Adrenal gland (tissue), 12 donors: ENCODE measurements around the gene PMEPA1. TPM values are rescaled to one million over a fixed set of nuclear protein-coding genes. Genes with fewer than 3 reads are reported as not detected.

Source experiments
- DNase-seq, 7 donors: peaks; one replicate each; pipeline ENCODE4 v3.0.0-alpha.2; 2019 to 2020
- H3K27ac ChIP-seq, 5 donors: fragments of 200-600 bp; sonication (generic) in 4 of 5; 1 replicate in 3 of 5; 2 replicates in 2 of 5; pipeline versions ENCODE4 v1.5.1 to v1.8.0; 2016 to 2020; ENCODE audit warnings: mild to moderate bottlenecking in 1 of 5
- H3K27me3 ChIP-seq: fragments of 200-600 bp; 2 replicates; pipeline ENCODE4 v1.8.0; 2021
- H3K36me3 ChIP-seq, 2 donors: fragments of 200-600 bp; replicated peaks in 1 of 2; 1 replicate in 1 of 2; 2 replicates in 1 of 2; pipeline versions ENCODE4 v1.5.1 to v1.8.0; 2018 to 2022
- H3K4me1 ChIP-seq, 2 donors: fragments of 200-600 bp; replicated peaks in 1 of 2; 1 replicate in 1 of 2; 2 replicates in 1 of 2; pipeline versions ENCODE4 v1.5.1 to v1.8.0; 2018 to 2021
- H3K4me3 ChIP-seq, 4 donors: fragments of 200-600 bp; sonication (generic) in 3 of 4; one replicate each; pipeline ENCODE4 v1.5.1; 2016 to 2018
- H3K9me3 ChIP-seq, 3 donors: fragments of 200-600 bp; sonication (generic) in 1 of 3; replicated peaks in 1 of 3; 1 replicate in 2 of 3; 2 replicates in 1 of 3; pipeline versions ENCODE4 v1.5.1 to v1.8.0; 2016 to 2021
- CTCF ChIP-seq, 6 experiments: fragments of 450-650 bp in 4 of 6; fragments of 200-600 bp in 2 of 6; sonication (generic) in 1 of 6; IDR thresholded peaks; 1 replicate in 5 of 6; 2 replicates in 1 of 6; pipeline versions ENCODE4 v1.5.1 to v1.8.0; 2016 to 2021; ENCODE audit warnings: antibody characterized with exemption in 6 of 6, mild to moderate bottlenecking in 2 of 6, moderate library complexity in 1 of 6
- POLR2A ChIP-seq, 2 donors: fragments of 450-650 bp; IDR thresholded peaks; one replicate each; pipeline ENCODE4 v1.6.1; 2017; ENCODE audit warnings: antibody characterized with exemption in 2 of 2, mild to moderate bottlenecking in 2 of 2, moderate library complexity in 1 of 2
- WGBS, 4 donors: extraction: QIAGEN DNeasy Blood & Tissue Kit in 2 of 4; methylation state at CpG; one replicate each; pipeline versions ENCODE4 v1.1.5 to v1.1.7; 2013 to 2017; 5-methylcytosine and 5-hydroxymethylcytosine counted together
- intact Hi-C, 2 donors: fragments of 100-400 bp; cut with DNase I; formaldehyde crosslinking; loops; one replicate each; pipeline versions ENCODE4 v1.14.1 to v1.15.0; 2022 to 2023
- polyA plus RNA-seq, 3 donors: library from polyadenylated mRNA; stranded (reverse); fragments of 200-250 nt in 2 of 3; fragments of 350-450 nt in 1 of 3; fragmentation: Illumina TruSeq in 1 of 3; extraction: RNeasy Lipid Tissue Mini Kit (QIAGEN cat#74804) in 1 of 3; gene quantifications; one replicate each; pipeline ENCODE4 v1.2.3, GENCODE V29; 2013 to 2014
- total RNA-seq, 9 donors: library from RNA; depleted of rRNA in 4 of 9; stranded (reverse); fragments of >200 nt in 4 of 9; fragments of 120-200 nt in 1 of 9; fragmentation: NEBNext Ultra II Directional in 1 of 9; extraction: Animal tissue kit (Norgen Biotek cat#: 25700) in 1 of 9; gene quantifications; one replicate each; pipeline versions ENCODE4 v1.1.0 to v1.2.4, GENCODE V29; 2013 to 2023
- donor health status: healthy with polysubstance abuse.
- donor health status: Bipolar disorder and iron deficiency.
- donor health status: DM: yes; HTN: yes; CAD: no.
- donor health status: DM: no; HTN: no; CAD: no.
- donor health status: DM: no; HTN: no; CAD: no.
- donor health status: DM: yes; HTN: yes; CAD: no.

PMEPA1 gene
- total and polyA plus RNA-seq, 12 donors, result 1.2 to 36.0 (median 10.0) TPM

GRCh38 chr20:57695940-57696339 lies 13.9 kb downstream of the PMEPA1 start:
- no peak for TF ChIP-seq POLR2A (IDR thresholded peaks at IDR 0.05)
- TF ChIP-seq CTCF (IDR thresholded peaks at IDR 0.05), result no peak
- intact Hi-C loops, result no loop called here
- Histone ChIP-seq H3K9me3 (no peaks in the 10 kb centered on the region), H3K27ac (peak overlapping the region in 1 of 5 donors; percentile 12), H3K4me1 (peaks cover 0 to 19% of the 10 kb centered on the region in 2 donors), H3K27me3 (no peaks in the 10 kb centered on the region), H3K4me3 (no peak overlapping the region), H3K36me3 (no peaks in the 10 kb centered on the region)
- 70 to 82% (median 76%) methylated on average over 5 of the region's 5 CpGs for WGBS, 4 donors
- DNase-seq, result no peak

GRCh38 chr20:57695012-57695411 lies 14.8 kb downstream of the PMEPA1 start:
- Histone ChIP-seq H3K27ac (peak overlapping the region in 1 of 5 donors; percentile 12), H3K4me1 (peaks cover 0 to 19% of the 10 kb centered on the region in 2 donors), H3K4me3 (no peak overlapping the region), H3K36me3 (no peaks in the 10 kb centered on the region), H3K27me3 (no peaks in the 10 kb centered on the region), H3K9me3 (no peaks in the 10 kb centered on the region)
- DNase-seq, result no peak
- no peak for TF ChIP-seq CTCF (IDR thresholded peaks at IDR 0.05)
- no peak for TF ChIP-seq POLR2A (IDR thresholded peaks at IDR 0.05)
- intact Hi-C loops, result no loop called here
- WGBS, 4 donors, result 93 to 100% (median 95%) methylated on average over 7 to 11 of the region's 11 CpGs

GRCh38 chr20:57694481-57694880 lies 15.3 kb downstream of the PMEPA1 start:
- H3K36me3 ChIP-seq, result no peaks in the 10 kb centered on the region
- no peak overlapping the region for H3K4me3 ChIP-seq
- H3K27ac ChIP-seq, result peak overlapping the region in 1 of 5 donors; percentile 31
- intact Hi-C loops, result no loop called here
- no peaks in the 10 kb centered on the region for H3K9me3 ChIP-seq
- 88 to 100% (median 93%) methylated on average over 3 to 4 of the region's 4 CpGs for WGBS, 4 donors
- peaks cover 0 to 19% of the 10 kb centered on the region in 2 donors for H3K4me1 ChIP-seq
- H3K27me3 ChIP-seq, result no peaks in the 10 kb centered on the region
- DNase-seq, result no peak
- TF ChIP-seq POLR2A (IDR thresholded peaks at IDR 0.05) (no peak), CTCF (IDR thresholded peaks at IDR 0.05) (no peak)

GRCh38 chr20:57693670-57694329 lies 16.0 kb downstream of the PMEPA1 start:
- Histone ChIP-seq H3K27ac (peak overlapping the region in 1 of 5 donors; percentile 31), H3K4me1 (peaks cover 0 to 16% of the 10 kb centered on the region in 2 donors), H3K36me3 (no peaks in the 10 kb centered on the region), H3K4me3 (no peak overlapping the region), H3K27me3 (no peaks in the 10 kb centered on the region), H3K9me3 (no peaks in the 10 kb centered on the region)
- no peak for DNase-seq
- intact Hi-C loops, result no loop called here
- 64 to 69% (median 67%) methylated on average over 7 of the region's 7 CpGs for WGBS, 4 donors
- TF ChIP-seq POLR2A (IDR thresholded peaks at IDR 0.05) (no peak), CTCF (IDR thresholded peaks at IDR 0.05) (no peak)
